Prostate gland (tissue), 2 donors: ENCODE measurements around the gene LRRN4.

Experiments used
- POLR2A ChIP-seq: fragments of 450-650 bp; IDR thresholded peaks from one replicate; pipeline ENCODE4 v1.6.1; 2016; ENCODE audit warnings: antibody characterized with exemption, mild to moderate bottlenecking
- TF ChIP-seq, protein P1 (sequence below), 4 experiments: fragments of 200-600 bp in 2 of 4; fragments of 450-650 bp in 2 of 4; sonication (generic) in 2 of 4; IDR thresholded peaks; 1 replicate in 3 of 4; 2 replicates in 1 of 4; pipeline ENCODE4 v1.5.1; 2016 to 2019; ENCODE audit warnings: antibody characterized with exemption in 4 of 4, mild to moderate bottlenecking in 2 of 4, moderate library complexity in 2 of 4

DNA sequence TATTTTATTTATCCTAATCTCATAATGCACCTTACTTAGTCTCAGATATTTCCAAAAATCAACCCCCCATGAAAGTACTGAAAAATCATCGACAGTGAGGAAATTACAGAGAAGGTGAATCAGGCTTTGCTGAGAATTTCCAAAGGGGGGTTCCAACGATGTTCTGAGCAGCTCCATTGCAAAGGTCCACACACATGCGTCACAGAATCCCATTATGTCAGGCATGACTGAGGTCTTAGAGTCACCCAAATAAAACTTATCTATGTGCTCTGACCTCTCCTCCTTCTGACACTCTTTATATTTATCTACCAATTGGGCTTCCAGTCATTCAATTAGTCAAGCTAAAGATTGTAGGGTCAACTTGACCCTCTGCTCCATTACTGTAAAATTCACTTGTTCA, 12.7 kb upstream of the LRRN4 start:
- TF ChIP-seq, protein P1, sequence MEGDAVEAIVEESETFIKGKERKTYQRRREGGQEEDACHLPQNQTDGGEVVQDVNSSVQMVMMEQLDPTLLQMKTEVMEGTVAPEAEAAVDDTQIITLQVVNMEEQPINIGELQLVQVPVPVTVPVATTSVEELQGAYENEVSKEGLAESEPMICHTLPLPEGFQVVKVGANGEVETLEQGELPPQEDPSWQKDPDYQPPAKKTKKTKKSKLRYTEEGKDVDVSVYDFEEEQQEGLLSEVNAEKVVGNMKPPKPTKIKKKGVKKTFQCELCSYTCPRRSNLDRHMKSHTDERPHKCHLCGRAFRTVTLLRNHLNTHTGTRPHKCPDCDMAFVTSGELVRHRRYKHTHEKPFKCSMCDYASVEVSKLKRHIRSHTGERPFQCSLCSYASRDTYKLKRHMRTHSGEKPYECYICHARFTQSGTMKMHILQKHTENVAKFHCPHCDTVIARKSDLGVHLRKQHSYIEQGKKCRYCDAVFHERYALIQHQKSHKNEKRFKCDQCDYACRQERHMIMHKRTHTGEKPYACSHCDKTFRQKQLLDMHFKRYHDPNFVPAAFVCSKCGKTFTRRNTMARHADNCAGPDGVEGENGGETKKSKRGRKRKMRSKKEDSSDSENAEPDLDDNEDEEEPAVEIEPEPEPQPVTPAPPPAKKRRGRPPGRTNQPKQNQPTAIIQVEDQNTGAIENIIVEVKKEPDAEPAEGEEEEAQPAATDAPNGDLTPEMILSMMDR (IDR thresholded peaks at IDR 0.05), result no peak
- TF ChIP-seq POLR2A, result no peak
